Measurements from ENCODE around the gene IRF2. TPM values are rescaled to one million over a fixed set of nuclear protein-coding genes. Genes with fewer than 3 reads are reported as not detected.

The IRF2 gene
- total RNA-seq, 1 donor from 2014 or later = 34.0 TPM

GRCh38 chr4:184477201-184477999, 3.0 kb upstream of the IRF2 start:
- ATAC-seq = no peak
- intact Hi-C loops (cut with DNase I) = no loop called here

GRCh38 chr4:184476695-184477094, 2.3 kb upstream of the IRF2 start:
- intact Hi-C loops (cut with DNase I) = no loop called here
- no peak for ATAC-seq

More at GRCh38 chr4:184477201-184477999, 3.0 kb upstream of the IRF2 start:
- no peak for DNase-seq (ENCODE audit: missing footprints)

DNA sequence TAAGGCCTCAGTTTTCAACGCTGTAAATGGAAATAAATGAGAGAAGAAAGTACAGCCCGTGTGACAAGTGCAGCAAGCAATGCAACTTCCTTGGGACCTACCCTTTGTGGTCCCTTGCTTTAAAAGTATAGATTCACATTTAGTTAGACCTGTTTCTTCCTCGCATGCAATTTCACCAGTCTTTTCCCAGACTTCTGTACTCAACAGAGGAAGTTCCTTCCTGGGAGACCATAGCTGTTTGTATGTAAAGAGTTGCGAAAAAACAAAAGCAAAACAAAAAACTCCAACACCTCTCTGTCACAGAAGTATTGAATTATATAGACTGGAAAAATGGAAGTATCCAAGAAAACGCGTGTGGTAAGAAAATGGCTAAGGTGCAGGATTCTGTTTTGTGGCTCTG, 1.1 kb upstream of the IRF2 start:
- ATAC-seq (no peak), DNase-seq (ENCODE audit: missing footprints) (no peak)
- intact Hi-C loops (cut with DNase I) = loop anchor here (2.0 kb wide), 1 partner anchor 131 kb away; no protein-coding TSS in a partner anchor

More at GRCh38 chr4:184476695-184477094, 2.3 kb upstream of the IRF2 start:
- DNase-seq (ENCODE audit: missing footprints) = no peak

DNA sequence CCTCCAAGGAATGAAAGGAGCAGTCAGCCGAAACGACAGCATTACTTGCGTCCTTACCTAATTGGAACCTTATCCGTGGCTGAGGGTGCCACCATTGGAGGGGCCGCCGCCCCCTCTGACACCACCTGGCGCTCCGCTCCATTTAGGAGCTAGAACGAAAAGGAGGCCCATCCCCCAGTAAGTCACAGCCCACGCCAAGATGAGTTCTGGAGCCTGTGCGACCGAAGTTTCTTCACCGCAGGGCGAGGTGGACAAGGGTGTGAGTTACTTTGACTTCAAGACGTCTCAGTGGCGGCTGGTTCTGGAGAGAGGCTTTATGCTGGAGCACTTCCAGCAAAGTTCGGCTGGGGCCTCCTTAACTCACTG, 729 bp upstream of the IRF2 start:
- intact Hi-C loops (cut with DNase I) = loop anchor here (2.0 kb wide), 1 partner anchor 130 kb away; no protein-coding TSS in a partner anchor
- DNase-seq (ENCODE audit: missing footprints) (peak; percentile 78), ATAC-seq (peak; percentile 24)

DNA sequence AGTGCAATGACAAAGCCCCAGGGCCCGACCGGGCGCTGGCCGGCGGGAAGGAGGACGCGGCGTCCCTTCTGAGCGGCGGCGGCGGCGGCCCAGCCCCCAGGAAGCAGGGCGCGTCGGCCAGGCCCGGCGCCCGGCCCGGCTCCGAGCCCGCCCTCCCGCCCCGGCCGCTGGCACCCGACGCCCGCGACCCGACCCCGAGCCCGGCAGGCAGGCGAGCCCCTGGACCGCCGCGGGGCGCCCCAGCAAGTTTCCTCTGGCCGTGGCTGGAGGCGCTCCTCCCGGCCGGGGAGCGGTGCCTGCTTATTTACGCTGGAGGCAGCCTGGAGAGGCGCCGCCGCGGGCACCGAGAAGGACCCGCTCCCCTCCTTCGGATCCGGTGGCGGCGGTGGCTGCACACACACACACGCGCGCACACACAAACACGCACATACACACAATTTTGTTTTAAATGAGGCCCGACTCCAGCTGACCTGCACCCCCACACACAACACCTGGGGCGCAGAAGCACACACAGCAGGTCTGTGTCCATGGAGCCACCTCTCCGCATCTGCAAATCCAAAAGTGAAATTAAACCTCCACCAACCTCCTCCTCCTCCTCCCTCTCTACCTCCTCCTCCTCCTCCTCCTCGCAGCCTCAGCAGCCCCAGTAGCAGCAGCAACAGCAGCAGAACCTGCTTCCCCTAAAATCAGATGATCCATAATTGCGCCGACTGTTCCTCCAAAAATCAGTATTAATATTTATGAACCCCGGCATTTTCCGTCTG, 669 bp downstream of the IRF2 start:
- ATAC-seq (no peak), DNase-seq (ENCODE audit: missing footprints) (peak; percentile 82)

DNA sequence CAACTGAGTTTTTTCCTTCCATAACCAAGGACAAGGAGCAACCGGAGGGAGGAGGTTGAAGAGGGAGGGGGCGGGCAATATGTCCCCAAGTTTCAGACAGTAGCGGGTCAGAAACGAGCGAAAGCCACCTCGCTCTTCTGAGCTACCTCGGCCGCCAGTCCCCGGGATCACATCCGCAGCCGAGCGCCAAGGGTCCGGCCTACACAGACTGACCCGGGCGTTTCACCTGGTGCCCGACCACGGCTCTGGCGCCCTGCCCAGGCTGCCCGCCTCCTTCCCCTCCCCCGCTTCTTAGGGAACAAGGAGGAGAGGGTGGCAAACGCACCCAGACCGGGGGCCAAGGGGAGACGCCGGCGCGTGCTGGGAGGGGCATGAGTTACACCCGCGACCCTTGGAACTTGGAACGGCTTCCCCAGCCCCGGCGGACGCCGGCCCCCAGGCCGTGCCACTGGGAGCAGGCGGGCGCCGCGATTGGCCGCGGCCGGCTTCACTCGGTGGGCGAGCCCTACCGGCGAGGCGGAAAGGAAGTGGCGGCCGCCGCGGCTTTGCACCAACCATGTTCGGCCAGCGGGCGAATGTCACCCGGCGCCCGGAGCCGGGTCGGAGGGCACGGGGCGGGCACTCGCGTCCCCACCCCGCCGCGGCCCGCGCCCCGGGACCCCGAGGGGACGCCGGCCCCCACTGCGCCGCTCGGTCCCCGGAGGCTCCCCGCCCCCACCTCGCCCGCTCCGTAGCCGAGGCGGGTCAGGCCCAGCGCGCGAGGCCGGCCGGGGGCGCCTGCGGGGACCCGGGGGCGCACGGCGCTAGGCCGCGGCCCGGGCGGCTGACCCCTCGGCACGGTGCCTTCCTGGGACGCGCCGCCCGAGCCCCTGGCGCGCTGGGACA, 1.5 kb downstream of the IRF2 start:
- DNase-seq (ENCODE audit: missing footprints) = peak; percentile 94
- intact Hi-C loops (cut with DNase I) = loop anchor here (2.0 to 5.0 kb wide), 5 partner anchors 61 to 206 kb away; partner anchors contain the start of genes CASP3 and PRIMPOL

More for the DNA sequence above, 669 bp downstream of the IRF2 start:
- intact Hi-C loops (cut with DNase I) = loop anchor here (1.0 to 5.0 kb wide), 7 partner anchors 61 to 206 kb away; partner anchors contain the start of genes CASP3 and PRIMPOL

GRCh38 chr4:184471881-184472613, 2.3 kb downstream of the IRF2 start:
- DNase-seq (ENCODE audit: missing footprints) = no peak
- intact Hi-C loops (cut with DNase I) = loop anchor here (2.0 to 5.0 kb wide), 5 partner anchors 60 to 205 kb away; partner anchors contain the start of genes CASP3 and PRIMPOL
- no peak for ATAC-seq

More for the DNA sequence above, 1.5 kb downstream of the IRF2 start:
- ATAC-seq = peak; percentile 62

DNA sequence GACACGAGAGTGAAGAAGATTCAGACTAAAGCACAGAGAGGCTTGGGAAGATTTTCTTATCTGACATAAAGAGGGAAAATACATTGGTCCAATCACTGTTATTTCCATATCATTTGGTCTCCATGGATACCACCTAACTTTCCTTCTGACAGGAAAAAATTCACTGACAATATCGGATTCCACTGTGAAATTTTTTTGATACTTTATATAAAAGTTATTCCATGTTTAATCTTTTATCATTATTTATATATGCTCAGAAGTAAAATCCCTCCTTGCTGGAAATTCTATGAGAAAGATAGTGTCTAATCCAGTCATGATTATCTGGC, 3.6 kb downstream of the IRF2 start:
- ATAC-seq (no peak), DNase-seq (ENCODE audit: missing footprints) (no peak)
- intact Hi-C loops (cut with DNase I) = loop anchor here (5.0 kb wide), 4 partner anchors 58 to 203 kb away; partner anchors contain the start of genes CASP3 and PRIMPOL

- DNase-seq (ENCODE audit: missing footprints) (no peak), ATAC-seq (no peak)
- intact Hi-C loops (cut with DNase I) = no loop called here
Observed at GRCh38 chr4:184466634-184467033, 7.7 kb downstream of the IRF2 start.

DNA sequence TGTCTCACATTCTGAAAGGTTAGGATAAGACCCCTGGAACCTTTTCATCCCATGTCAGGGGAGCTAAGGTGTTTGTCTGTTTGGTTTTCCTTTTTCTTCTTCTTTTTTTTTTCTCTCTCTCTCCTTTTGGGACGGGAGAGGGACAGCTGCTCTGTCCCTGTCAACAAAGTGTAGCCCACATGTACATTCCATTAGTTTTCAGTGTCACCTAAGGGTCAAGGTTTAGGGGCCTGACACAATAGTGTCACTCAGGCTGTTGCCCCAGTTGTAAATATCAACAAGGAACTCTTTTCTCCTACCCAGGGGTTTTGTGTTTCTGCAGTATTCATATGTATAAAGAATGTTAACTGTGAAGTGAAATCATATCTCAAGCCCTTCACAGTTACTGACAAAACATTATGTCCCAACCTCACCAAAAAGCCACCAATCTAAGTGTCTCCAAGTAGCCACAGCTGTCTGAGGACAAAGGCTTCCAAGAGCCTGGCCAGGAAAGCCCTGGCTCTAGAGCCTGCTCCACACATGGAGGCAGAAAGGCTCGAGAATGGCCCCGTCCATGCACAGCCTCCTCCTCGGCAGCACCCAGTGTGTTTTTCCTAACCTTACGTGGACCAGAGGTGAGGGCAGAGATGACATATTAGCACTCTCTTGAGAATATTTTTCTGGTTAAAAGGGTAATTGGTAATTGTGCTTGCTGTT, 9.4 kb downstream of the IRF2 start:
- intact Hi-C loops (cut with DNase I) = loop anchor here (1.0 kb wide), 1 partner anchor 41 kb away; no protein-coding TSS in a partner anchor
- ATAC-seq (peak; percentile 21), DNase-seq (ENCODE audit: missing footprints) (no peak)

GRCh38 chr4:184463856-184464255, 10.5 kb downstream of the IRF2 start:
- ATAC-seq (no peak), DNase-seq (ENCODE audit: missing footprints) (no peak)
- intact Hi-C loops (cut with DNase I) = loop anchor here (1.0 kb wide), 1 partner anchor 40 kb away; no protein-coding TSS in a partner anchor

DNA sequence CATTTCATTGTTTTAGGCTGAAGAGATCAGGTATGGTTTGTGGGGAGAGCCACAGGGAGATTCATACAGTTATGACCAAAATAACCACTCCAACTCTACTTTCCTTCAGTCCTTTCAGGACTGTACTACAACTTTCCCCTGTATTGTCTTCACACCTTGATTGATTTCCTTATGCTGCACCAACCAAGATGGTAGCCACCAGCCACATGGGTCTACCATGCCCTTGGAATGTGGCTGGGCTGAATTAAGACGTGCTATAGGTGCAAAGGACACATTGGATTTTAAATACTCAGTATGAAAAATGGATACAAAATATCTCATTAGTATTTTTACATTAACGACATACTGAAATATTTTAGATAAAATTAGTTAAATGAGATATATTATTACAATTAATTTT, 11.2 kb downstream of the IRF2 start:
- intact Hi-C loops (cut with DNase I) = no loop called here

GRCh38 chr4:184462724-184463123, 11.6 kb downstream of the IRF2 start:
- ATAC-seq (no peak), DNase-seq (ENCODE audit: missing footprints) (no peak)
- intact Hi-C loops (cut with DNase I) = no loop called here

More for the DNA sequence above, 11.2 kb downstream of the IRF2 start:
- DNase-seq (ENCODE audit: missing footprints) (no peak), ATAC-seq (no peak)

DNA sequence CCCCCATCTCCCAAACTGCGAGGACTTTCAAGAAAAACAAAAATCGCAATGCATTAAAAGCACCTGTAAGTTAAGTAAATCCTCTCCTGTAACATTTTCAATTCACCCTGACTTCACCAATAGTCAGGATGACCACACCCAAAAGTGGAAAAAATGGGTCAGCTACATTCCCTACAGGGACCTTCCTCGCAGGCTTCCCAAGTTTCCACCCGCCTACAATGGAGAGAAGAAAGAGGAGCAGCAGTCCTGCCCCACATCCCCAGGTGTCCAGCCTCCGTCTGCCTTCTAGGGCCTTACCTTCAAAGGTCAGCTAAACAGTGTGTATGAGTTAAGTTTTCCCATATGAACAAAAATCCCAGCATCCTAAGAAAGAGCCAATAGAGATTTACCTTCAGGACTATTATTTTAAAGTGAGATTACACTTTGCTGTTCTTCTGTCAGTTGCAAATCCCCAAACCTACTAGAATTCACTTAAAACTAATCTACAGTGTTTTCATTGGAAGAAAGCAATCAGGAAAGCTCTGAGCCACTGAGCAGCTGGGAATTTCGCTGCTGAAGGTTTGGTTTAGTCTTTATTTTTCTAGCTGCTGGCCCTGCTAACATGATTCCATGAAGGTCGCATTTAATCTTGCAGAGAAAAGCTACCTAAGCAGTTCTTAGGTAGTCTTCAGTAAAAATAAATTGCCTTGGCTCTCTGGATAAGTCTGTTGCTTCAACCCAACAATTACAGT, 12.5 kb downstream of the IRF2 start:
- ATAC-seq (no peak), DNase-seq (ENCODE audit: missing footprints) (no peak)
- intact Hi-C loops (cut with DNase I) = no loop called here

DNA sequence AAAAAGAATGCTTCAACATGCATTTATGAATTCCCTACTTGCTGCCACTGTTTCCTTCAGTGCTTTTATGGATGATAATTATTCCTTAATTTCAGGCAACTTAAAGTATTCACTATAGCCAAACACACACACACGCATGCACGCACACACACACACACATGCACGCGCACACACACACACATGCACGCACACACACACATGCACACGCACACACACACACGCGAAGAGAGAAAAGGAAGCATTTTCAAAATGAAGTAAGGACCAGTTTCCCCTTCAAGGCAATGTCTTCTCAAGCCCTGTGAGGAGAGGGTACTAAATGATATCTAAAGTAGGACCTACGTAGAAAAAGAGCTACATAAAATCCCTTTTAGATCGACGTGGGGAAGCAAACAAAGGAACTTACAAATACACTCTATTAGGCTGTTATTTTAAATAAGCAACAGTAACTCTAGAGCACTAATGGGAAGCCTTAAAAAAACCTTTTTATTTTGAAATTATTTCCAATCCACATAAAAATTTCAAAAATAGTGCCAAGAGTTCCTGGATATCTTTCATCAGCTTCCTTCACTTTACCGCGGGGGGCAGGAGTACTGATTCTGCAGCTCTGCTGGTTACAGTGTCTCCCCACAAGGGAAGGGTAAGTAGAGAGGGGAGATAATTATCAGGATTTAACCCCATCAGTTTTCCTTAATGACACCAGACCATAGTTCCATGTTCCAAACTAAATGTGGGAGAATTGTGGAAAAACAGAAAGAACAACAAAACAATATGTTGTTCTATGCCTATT, 13.7 kb downstream of the IRF2 start:
- DNase-seq (ENCODE audit: missing footprints) (no peak), ATAC-seq (no peak)
- intact Hi-C loops (cut with DNase I) = no loop called here

DNA sequence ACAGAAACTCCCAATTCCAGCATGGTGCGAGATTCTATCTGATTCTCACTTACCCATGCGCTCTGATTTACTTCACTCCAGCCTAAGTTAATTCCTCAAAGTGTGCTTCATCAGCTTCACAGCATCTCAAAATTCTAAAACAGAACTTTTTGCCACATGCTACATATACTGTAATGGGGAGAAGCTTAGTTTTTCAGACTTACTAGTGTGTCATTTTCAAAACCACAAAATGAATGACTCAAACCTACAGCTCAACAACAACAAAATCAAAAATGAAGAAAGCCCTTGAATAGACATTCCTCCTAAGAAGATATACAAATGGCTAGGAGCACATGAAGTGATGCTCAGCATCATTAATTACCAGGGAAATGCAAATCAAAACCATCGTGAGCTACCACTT, 14.9 kb downstream of the IRF2 start:
- intact Hi-C loops (cut with DNase I) = no loop called here
- ATAC-seq = no peak

More for the DNA sequence above, 14.9 kb downstream of the IRF2 start:
- DNase-seq (ENCODE audit: missing footprints) = no peak
